ENCODE data around the gene ADAMTS12.

ADAMTS12 gene

GRCh38 chr5:33671700-33672291, 220.0 kb downstream of the ADAMTS12 start:
- POLR2A ChIA-PET (ENCODE audit: low non-redundant PET) = no interaction called here
- H3K27ac ChIP-seq = no peak overlapping the region
- CTCF ChIA-PET = no interaction called here
- DNase-seq (ENCODE audit: low spot score) = no peak
- TF ChIP-seq CTCF (conservative IDR thresholded peaks at IDR 0.05; ENCODE audit: low read depth) = no peak

- no peak for DNase-seq (ENCODE audit: low spot score)
- H3K27ac ChIP-seq = no peak overlapping the region
- POLR2A ChIA-PET (ENCODE audit: low non-redundant PET) = no interaction called here
- CTCF ChIA-PET = interaction anchor here (0.6 kb wide), 1 partner anchor 49 kb away, joined by 3 read pairs; no protein-coding TSS in a partner anchor
- no peak for TF ChIP-seq CTCF (conservative IDR thresholded peaks at IDR 0.05; ENCODE audit: low read depth)
These were observed 228.9 kb downstream of the ADAMTS12 start for GRCh38 chr5:33662722-33663427.

GRCh38 chr5:33659526-33660169, 232.1 kb downstream of the ADAMTS12 start:
- CTCF ChIA-PET = no interaction called here

GRCh38 chr5:33657804-33658440, 233.9 kb downstream of the ADAMTS12 start:
- ChIA-PET POLR2A (ENCODE audit: low non-redundant PET) (no interaction called here), CTCF (no interaction called here)

More at GRCh38 chr5:33659526-33660169, 232.1 kb downstream of the ADAMTS12 start:
- no peak overlapping the region for H3K27ac ChIP-seq
- POLR2A ChIA-PET (ENCODE audit: low non-redundant PET) = no interaction called here
- DNase-seq (ENCODE audit: low spot score) = no peak
- TF ChIP-seq CTCF (conservative IDR thresholded peaks at IDR 0.05; ENCODE audit: low read depth) = no peak

GRCh38 chr5:33657176-33657575, 234.6 kb downstream of the ADAMTS12 start:
- ChIA-PET CTCF (no interaction called here), POLR2A (ENCODE audit: low non-redundant PET) (no interaction called here)
- DNase-seq (ENCODE audit: low spot score) = no peak
- TF ChIP-seq CTCF (conservative IDR thresholded peaks at IDR 0.05; ENCODE audit: low read depth) = no peak
- H3K27ac ChIP-seq = no peak overlapping the region

More at GRCh38 chr5:33657804-33658440, 233.9 kb downstream of the ADAMTS12 start:
- TF ChIP-seq CTCF (conservative IDR thresholded peaks at IDR 0.05; ENCODE audit: low read depth) = no peak
- DNase-seq (ENCODE audit: low spot score) = no peak
- H3K27ac ChIP-seq = no peak overlapping the region

GRCh38 chr5:33650911-33651310, 240.9 kb downstream of the ADAMTS12 start:
- TF ChIP-seq CTCF (conservative IDR thresholded peaks at IDR 0.05; ENCODE audit: low read depth) = no peak
- ChIA-PET CTCF (interaction anchor here (0.7 kb wide), 1 partner anchor 1165 kb away, joined by 5 read pairs; no protein-coding TSS in a partner anchor), POLR2A (ENCODE audit: low non-redundant PET) (no interaction called here)
- DNase-seq (ENCODE audit: low spot score) = peak; percentile 23
- H3K27ac ChIP-seq = no peak overlapping the region
